Activated CD8-positive, alpha-beta T cell treated with anti-CD3 and anti-CD28 coated beads for 36 hours (primary cell): ENCODE data around the gene PRR20G. TPM values are rescaled to one million over a fixed set of nuclear protein-coding genes. Genes with fewer than 3 reads are reported as not detected.

Experiments used
- ATAC-seq: fragments of 200-7000 bp; cut with Tn5 transposase; one replicate; pipeline ENCODE4 v1.10.0; 2021; ENCODE audit warnings: mild to moderate bottlenecking, moderate library complexity
- CTCF ChIA-PET: fragments of 350-600 bp; sonication (Branson Sonifier 250); formaldehyde crosslinking; loops from one replicate; lab custom pipeline; 2021; ENCODE audit warnings: antibody characterized with exemption; lab: Charles Lee
- POLR2A ChIA-PET: fragments of 350-600 bp; sonication (Branson Sonifier 250); formaldehyde crosslinking; loops from one replicate; lab custom pipeline; 2021; ENCODE audit warnings: antibody characterized with exemption; lab: Charles Lee
- DNase-seq: peaks from one replicate; pipeline ENCODE4 v3.0.0-alpha.2; 2020
- H3K27ac Mint-ChIP-seq: one replicate; pipeline ENCODE4 v1.8.0; 2021; ENCODE audit warnings: mild to moderate bottlenecking, mixed read lengths
- H3K27me3 Mint-ChIP-seq: one replicate; pipeline ENCODE4 v1.8.0; 2021; ENCODE audit warnings: mixed read lengths
- H3K36me3 Mint-ChIP-seq: one replicate; pipeline ENCODE4 v1.8.0; 2021; ENCODE audit warnings: low read depth, mixed read lengths
- H3K4me1 Mint-ChIP-seq: one replicate; pipeline ENCODE4 v1.8.0; 2021; ENCODE audit warnings: low read depth, mixed read lengths
- H3K4me3 Mint-ChIP-seq: one replicate; pipeline ENCODE4 v1.8.0; 2021; ENCODE audit warnings: mild to moderate bottlenecking, moderate library complexity, mixed read lengths
- H3K9me3 Mint-ChIP-seq: one replicate; pipeline ENCODE4 v1.8.0; 2021; ENCODE audit warnings: mixed read lengths
- intact Hi-C: fragments of 100-400 bp; cut with micrococcal nuclease; formaldehyde crosslinking; loops from one replicate; pipeline ENCODE4 v1.10.0; 2022
- total RNA-seq, 2 experiments: library from RNA; stranded (reverse); gene quantifications; one replicate each; pipeline ENCODE4 v1.2.3, GENCODE V29; 2021
- TF ChIP-seq, protein P1 (sequence below): fragments of 200-600 bp; IDR thresholded peaks from one replicate; pipeline ENCODE4 v1.8.0; 2022; ENCODE audit warnings: antibody characterized with exemption, mild to moderate bottlenecking

Gene PRR20G
- total RNA-seq, 2 experiments from 2014 or later = not detected

DNA sequence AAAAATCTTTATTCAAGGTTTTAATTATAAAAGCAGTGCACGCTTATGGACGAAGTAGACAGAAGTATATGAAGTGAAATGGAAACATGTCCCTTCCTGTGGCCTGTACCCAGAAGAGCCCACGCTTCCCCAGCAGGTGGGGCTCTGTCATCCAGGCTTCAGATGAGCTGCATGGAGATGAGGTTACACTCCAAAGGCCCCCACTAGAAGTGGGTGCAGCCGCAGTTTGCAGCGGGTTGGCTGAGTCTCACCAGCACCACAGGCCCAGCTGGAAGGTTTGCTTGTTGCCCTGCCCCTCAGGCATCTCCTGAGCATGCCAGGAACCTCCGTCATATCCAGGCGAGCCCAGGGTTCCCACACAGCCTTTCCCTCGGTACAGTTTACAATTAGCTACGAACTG, 33.1 kb downstream of the PRR20G start:
- no peak for DNase-seq
- POLR2A ChIA-PET = no interaction called here

DNA sequence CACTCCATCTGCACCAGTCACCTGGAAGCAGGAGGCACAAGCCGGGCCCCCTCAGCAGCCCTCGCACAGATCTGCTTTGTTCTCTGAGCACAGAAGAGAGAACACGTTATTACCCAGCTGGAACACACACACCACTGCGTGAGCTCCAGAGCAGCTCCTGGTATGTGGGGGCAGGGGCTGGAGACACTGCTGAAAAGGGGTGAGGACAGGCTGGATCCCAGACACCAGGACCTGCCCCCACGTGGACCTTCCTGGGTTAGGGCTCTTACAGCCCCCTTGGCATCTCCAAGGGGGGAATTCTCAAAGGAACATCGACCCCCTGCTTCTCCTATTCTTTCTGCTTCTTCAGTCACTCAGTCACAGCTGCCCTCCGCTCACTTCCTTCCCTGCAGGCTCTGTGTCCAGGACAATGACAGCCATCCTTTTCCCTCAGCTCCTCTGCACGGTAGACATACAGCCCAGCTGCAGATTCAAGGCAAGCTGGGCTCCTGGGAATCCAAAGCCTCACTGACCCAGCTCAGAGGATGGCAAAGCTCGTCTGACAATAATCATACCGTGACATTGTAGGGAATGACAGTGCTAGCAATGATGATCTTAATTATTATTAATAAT, 33.7 kb downstream of the PRR20G start:
- Mint-ChIP-seq H3K4me1 (no peaks in the 10 kb centered on the region), H3K4me3 (no peak overlapping the region), H3K27ac (no peak overlapping the region), H3K27me3 (peaks cover 1% of the 10 kb centered on the region), H3K9me3 (peaks cover 4% of the 10 kb centered on the region), H3K36me3 (no peaks in the 10 kb centered on the region)
- intact Hi-C loops = no loop called here
- TF ChIP-seq, protein P1, sequence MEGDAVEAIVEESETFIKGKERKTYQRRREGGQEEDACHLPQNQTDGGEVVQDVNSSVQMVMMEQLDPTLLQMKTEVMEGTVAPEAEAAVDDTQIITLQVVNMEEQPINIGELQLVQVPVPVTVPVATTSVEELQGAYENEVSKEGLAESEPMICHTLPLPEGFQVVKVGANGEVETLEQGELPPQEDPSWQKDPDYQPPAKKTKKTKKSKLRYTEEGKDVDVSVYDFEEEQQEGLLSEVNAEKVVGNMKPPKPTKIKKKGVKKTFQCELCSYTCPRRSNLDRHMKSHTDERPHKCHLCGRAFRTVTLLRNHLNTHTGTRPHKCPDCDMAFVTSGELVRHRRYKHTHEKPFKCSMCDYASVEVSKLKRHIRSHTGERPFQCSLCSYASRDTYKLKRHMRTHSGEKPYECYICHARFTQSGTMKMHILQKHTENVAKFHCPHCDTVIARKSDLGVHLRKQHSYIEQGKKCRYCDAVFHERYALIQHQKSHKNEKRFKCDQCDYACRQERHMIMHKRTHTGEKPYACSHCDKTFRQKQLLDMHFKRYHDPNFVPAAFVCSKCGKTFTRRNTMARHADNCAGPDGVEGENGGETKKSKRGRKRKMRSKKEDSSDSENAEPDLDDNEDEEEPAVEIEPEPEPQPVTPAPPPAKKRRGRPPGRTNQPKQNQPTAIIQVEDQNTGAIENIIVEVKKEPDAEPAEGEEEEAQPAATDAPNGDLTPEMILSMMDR = no peak
- ChIA-PET POLR2A (no interaction called here), CTCF (no interaction called here)
- DNase-seq (no peak), ATAC-seq (no peak)

More for the DNA sequence above, 33.1 kb downstream of the PRR20G start:
- Mint-ChIP-seq H3K27ac (no peak overlapping the region), H3K36me3 (no peaks in the 10 kb centered on the region), H3K4me3 (no peak overlapping the region), H3K9me3 (peaks cover under 1% of the 10 kb centered on the region), H3K27me3 (peaks cover under 1% of the 10 kb centered on the region), H3K4me1 (no peaks in the 10 kb centered on the region)
- CTCF ChIA-PET = no interaction called here
- intact Hi-C loops = no loop called here
- TF ChIP-seq, protein P1 = no peak
- ATAC-seq = no peak

DNA sequence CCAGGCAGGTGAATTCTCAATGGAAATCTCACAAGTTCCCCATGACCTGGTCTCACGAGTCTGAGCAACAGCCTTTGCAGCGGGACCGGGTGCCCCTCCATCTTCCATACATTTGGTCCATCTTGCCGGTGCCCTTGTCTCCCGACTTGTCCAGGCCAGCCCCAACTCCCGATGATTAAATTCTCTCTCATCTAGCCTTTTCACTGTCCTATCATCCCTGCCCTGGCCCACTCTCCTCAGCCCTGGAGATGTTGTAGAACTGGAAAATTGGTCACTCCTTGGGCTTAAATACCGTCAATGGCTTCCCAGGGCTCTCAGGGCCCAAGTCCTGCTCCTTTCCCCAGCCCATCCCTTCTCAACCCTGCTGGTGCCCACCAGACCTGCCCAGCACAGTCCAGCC, 34.4 kb downstream of the PRR20G start:
- Mint-ChIP-seq H3K27ac (no peak overlapping the region), H3K9me3 (peaks cover 8% of the 10 kb centered on the region), H3K4me1 (no peaks in the 10 kb centered on the region), H3K36me3 (no peaks in the 10 kb centered on the region), H3K4me3 (no peak overlapping the region), H3K27me3 (peaks cover 1% of the 10 kb centered on the region)
- ChIA-PET POLR2A (no interaction called here), CTCF (no interaction called here)
- DNase-seq (no peak), ATAC-seq (no peak)
- intact Hi-C loops = no loop called here
- TF ChIP-seq, protein P1 = no peak

DNA sequence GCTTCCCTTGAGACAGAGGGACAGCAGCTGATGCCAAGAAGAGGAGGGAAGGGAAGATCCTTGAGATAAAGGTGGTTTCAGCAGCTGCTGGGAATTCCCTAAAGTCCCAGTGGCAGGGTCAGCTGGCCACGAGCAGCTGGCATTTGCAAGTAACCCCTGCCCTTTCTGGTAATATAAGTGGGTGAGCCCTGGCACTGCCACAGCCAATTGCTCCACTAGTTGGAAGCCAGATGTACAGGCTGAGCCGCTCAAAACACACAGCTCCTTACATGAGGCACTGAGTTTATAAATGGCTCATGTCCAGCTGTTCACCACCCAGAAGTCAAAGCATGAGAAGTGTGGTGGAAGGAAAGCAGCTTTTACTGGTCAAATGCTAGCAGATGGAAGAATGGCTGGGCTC, 35.4 kb downstream of the PRR20G start:
- Mint-ChIP-seq H3K36me3 (no peaks in the 10 kb centered on the region), H3K9me3 (peaks cover 14% of the 10 kb centered on the region), H3K4me1 (no peaks in the 10 kb centered on the region), H3K27ac (no peak overlapping the region), H3K27me3 (peaks cover 1% of the 10 kb centered on the region), H3K4me3 (no peak overlapping the region)
- ATAC-seq (no peak), DNase-seq (no peak)
- CTCF ChIA-PET = no interaction called here
- TF ChIP-seq, protein P1 = no peak
- POLR2A ChIA-PET = no interaction called here
- intact Hi-C loops = no loop called here

DNA sequence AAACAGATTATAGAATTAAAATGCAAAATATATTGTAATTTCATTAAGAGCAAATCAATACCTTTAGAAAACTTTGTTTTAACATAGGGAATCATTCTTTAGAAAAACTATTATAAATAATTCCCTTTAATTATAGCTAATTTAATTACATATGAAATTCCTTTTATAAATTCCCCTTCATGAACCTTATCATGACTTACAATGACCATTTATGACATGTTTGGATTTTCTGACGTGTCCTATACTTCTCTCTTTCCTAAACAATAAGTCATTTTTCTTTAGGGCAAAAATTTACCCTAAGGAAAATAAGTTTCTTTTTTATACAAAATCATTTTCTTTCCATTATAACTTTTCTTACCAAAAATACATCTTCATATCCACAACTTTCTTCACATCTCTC, 37.8 kb downstream of the PRR20G start:
- H3K9me3 Mint-ChIP-seq = peaks cover 31% of the 10 kb centered on the region
- intact Hi-C loops = no loop called here
- no peaks in the 10 kb centered on the region for H3K36me3 Mint-ChIP-seq
- ChIA-PET POLR2A (no interaction called here), CTCF (no interaction called here)
- H3K4me3 Mint-ChIP-seq = no peak overlapping the region
- DNase-seq (no peak), ATAC-seq (no peak)
- peaks cover 1% of the 10 kb centered on the region for H3K27me3 Mint-ChIP-seq
- H3K4me1 Mint-ChIP-seq = no peaks in the 10 kb centered on the region
- TF ChIP-seq, protein P1 = no peak
- no peak overlapping the region for H3K27ac Mint-ChIP-seq
